Measurements from ENCODE around the gene CST6. TPM values are rescaled to one million over a fixed set of nuclear protein-coding genes. Genes with fewer than 3 reads are reported as not detected.

Gene CST6
- total RNA-seq, 1 experiment from 2014 or later, result 27.2 TPM

GRCh38 chr11:66037327-66037726 lies 25.5 kb downstream of the CST6 start:
- BruUV-seq (replicated peaks), result no TSS peak
- DNase-seq, result no peak
- Mint-ChIP-seq H3K4me1 (ENCODE audit: low read depth, unreplicated experiment) (no peaks in the 10 kb centered on the region), H3K27me3 (ENCODE audit: unreplicated experiment) (peaks cover 34% of the 10 kb centered on the region), H3K36me3 (ENCODE audit: insufficient read depth, unreplicated experiment) (no peaks in the 10 kb centered on the region), H3K27ac (ENCODE audit: unreplicated experiment) (no peak overlapping the region), H3K9me3 (ENCODE audit: low read depth, unreplicated experiment) (no peaks in the 10 kb centered on the region), H3K4me3 (ENCODE audit: low read depth, unreplicated experiment) (no peak overlapping the region)
- TF ChIP-seq CTCF (IDR thresholded peaks at IDR 0.05; ENCODE audit: unreplicated experiment), result no peak
- intact Hi-C loops (cut with micrococcal nuclease; ENCODE audit: unreplicated experiment), result no loop called here
- CTCF ChIA-PET, result no interaction called here

- no peak for DNase-seq
- no TSS peak for BruUV-seq (replicated peaks)
- Mint-ChIP-seq H3K4me3 (ENCODE audit: low read depth, unreplicated experiment) (no peak overlapping the region), H3K27ac (ENCODE audit: unreplicated experiment) (no peak overlapping the region), H3K27me3 (ENCODE audit: unreplicated experiment) (peaks cover 34% of the 10 kb centered on the region), H3K4me1 (ENCODE audit: low read depth, unreplicated experiment) (peaks cover 6% of the 10 kb centered on the region), H3K36me3 (ENCODE audit: insufficient read depth, unreplicated experiment) (peaks cover 4% of the 10 kb centered on the region), H3K9me3 (ENCODE audit: low read depth, unreplicated experiment) (no peaks in the 10 kb centered on the region)
- intact Hi-C loops (cut with micrococcal nuclease; ENCODE audit: unreplicated experiment), result no loop called here
- CTCF ChIA-PET, result no interaction called here
- TF ChIP-seq CTCF (IDR thresholded peaks at IDR 0.05; ENCODE audit: unreplicated experiment), result no peak
These were observed 28.0 kb downstream of the CST6 start for GRCh38 chr11:66039765-66040164.

- H3K4me1 Mint-ChIP-seq (ENCODE audit: low read depth, unreplicated experiment), result peaks cover 17% of the 10 kb centered on the region
- H3K36me3 Mint-ChIP-seq (ENCODE audit: insufficient read depth, unreplicated experiment), result peaks cover 5% of the 10 kb centered on the region
- no peak for DNase-seq
- H3K9me3 Mint-ChIP-seq (ENCODE audit: low read depth, unreplicated experiment), result no peaks in the 10 kb centered on the region
- intact Hi-C loops (cut with micrococcal nuclease; ENCODE audit: unreplicated experiment), result no loop called here
- BruUV-seq (replicated peaks), result no TSS peak
- no peak for TF ChIP-seq CTCF (IDR thresholded peaks at IDR 0.05; ENCODE audit: unreplicated experiment)
- H3K4me3 Mint-ChIP-seq (ENCODE audit: low read depth, unreplicated experiment), result no peak overlapping the region
- no peak overlapping the region for H3K27ac Mint-ChIP-seq (ENCODE audit: unreplicated experiment)
- peaks cover 42% of the 10 kb centered on the region for H3K27me3 Mint-ChIP-seq (ENCODE audit: unreplicated experiment)
- CTCF ChIA-PET, result no interaction called here
These were observed 30.6 kb downstream of the CST6 start for GRCh38 chr11:66042227-66042995.

- Mint-ChIP-seq H3K36me3 (ENCODE audit: insufficient read depth, unreplicated experiment) (peaks cover 5% of the 10 kb centered on the region), H3K4me1 (ENCODE audit: low read depth, unreplicated experiment) (peaks cover 17% of the 10 kb centered on the region), H3K9me3 (ENCODE audit: low read depth, unreplicated experiment) (no peaks in the 10 kb centered on the region), H3K27me3 (ENCODE audit: unreplicated experiment) (peaks cover 42% of the 10 kb centered on the region), H3K4me3 (ENCODE audit: low read depth, unreplicated experiment) (no peak overlapping the region), H3K27ac (ENCODE audit: unreplicated experiment) (no peak overlapping the region)
- no peak for TF ChIP-seq CTCF (IDR thresholded peaks at IDR 0.05; ENCODE audit: unreplicated experiment)
- DNase-seq, result no peak
- BruUV-seq (replicated peaks), result no TSS peak
- CTCF ChIA-PET, result no interaction called here
- intact Hi-C loops (cut with micrococcal nuclease; ENCODE audit: unreplicated experiment), result no loop called here
These were observed 31.4 kb downstream of the CST6 start for GRCh38 chr11:66042996-66043906.

Data from Calu3 (cell line).